Activated T-helper 17 cell treated with anti-CD3 and anti-CD28 coated beads, Interleukin-2, amount 50 U/mL, for 72 hours (primary cell): Measurements from ENCODE around the gene CSNK2B. TPM values are rescaled to one million over a fixed set of nuclear protein-coding genes. Genes with fewer than 3 reads are reported as not detected.

Experiments
- ATAC-seq: fragments of 150-1000 bp; cut with Tn5 transposase; replicated peaks from 2 replicates; pipeline ENCODE4 v1.10.0; 2021; ENCODE audit warnings: mild to moderate bottlenecking, moderate library complexity
- H3K27ac Mint-ChIP-seq: one replicate; pipeline ENCODE4 v1.8.0; 2022; ENCODE audit warnings: mixed read lengths
- H3K27me3 Mint-ChIP-seq: one replicate; pipeline ENCODE4 v1.8.0; 2022; ENCODE audit warnings: mixed read lengths
- H3K36me3 Mint-ChIP-seq: one replicate; pipeline ENCODE4 v1.8.0; 2022; ENCODE audit warnings: low read depth, mild to moderate bottlenecking, mixed read lengths
- H3K4me1 Mint-ChIP-seq: one replicate; pipeline ENCODE4 v1.8.0; 2022; ENCODE audit warnings: mixed read lengths
- H3K4me3 Mint-ChIP-seq: one replicate; pipeline ENCODE4 v1.8.0; 2022; ENCODE audit warnings: mild to moderate bottlenecking, mixed read lengths
- H3K9me3 Mint-ChIP-seq: one replicate; pipeline ENCODE4 v1.8.0; 2022; ENCODE audit warnings: mixed read lengths
- total RNA-seq, 2 donors: library from RNA; stranded (reverse); gene quantifications; one replicate each; pipeline ENCODE4 v1.2.3, GENCODE V29; 2022

Gene CSNK2B
- 100 to 1,000 TPM; 204 to 245 TPM for total RNA-seq

DNA sequence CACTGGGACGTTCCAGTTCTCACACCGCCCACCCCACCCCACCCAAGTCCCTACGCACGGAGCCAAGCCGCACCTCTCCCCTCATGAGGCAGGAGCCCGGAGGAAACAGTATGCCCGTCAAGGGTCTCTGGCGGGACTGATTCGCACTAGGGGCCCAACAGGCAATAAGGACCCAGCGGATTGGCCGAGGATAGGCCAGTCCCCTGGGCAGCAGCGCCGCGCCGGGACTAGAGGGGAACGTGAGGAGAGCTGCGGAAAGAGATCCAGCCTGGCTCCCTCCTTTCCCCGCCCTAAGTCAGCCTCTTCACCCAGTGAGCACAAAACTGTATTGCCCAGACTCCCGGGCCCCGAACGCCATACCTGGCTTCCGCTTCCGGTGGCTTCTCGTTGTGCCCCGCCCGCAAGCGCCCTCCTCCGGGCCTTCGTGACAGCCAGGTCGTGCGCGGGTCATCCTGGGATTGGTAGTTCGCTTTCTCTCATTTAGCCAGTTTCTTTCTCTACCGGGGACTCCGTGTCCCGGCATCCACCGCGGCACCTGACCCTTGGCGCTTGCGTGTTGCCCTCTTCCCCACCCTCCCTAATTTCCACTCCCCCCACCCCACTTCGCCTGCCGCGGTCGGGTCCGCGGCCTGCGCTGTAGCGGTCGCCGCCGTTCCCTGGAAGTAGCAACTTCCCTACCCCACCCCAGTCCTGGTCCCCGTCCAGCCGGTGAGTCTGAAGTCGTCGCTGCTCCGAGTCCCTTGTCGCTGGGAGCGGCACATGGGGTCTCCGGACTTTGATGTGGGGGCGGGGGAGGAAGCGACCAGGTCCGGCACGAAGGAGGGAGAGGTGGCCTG, at the start of gene CSNK2B:
Gene CSNK2B (plus strand): TSS at position 580 of the 836 bp plus-strand sequence. CDS start 752 bp downstream, outside the sequence.
- peaks cover 23% of the 10 kb centered on the region for H3K4me1 Mint-ChIP-seq
- ATAC-seq = peak; percentile 93

DNA sequence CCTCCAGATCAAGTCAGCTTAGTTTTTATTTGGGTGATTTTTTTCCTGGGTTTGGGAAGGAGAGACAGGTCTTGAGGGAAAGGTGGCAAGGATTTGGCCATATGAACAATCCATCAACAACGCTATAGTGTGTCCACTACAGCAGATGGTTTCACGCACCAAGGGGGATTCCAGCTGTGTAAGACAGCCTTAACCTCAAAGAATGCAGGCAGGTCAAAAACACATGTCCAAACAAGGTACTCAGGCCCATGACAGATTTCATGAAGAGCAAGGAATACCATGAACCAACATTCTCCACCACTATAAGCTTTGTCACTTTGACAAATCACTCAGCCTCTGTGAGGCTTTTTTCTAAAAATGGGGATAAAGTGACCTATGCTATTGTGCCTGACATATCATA, 48.9 kb upstream of the CSNK2B start:
- Mint-ChIP-seq H3K27me3 (no peaks in the 10 kb centered on the region), H3K4me1 (peaks cover 20% of the 10 kb centered on the region), H3K4me3 (peak overlapping the region; percentile 56), H3K36me3 (peaks cover 23% of the 10 kb centered on the region), H3K27ac (peak overlapping the region; percentile 67), H3K9me3 (no peaks in the 10 kb centered on the region)
- no peak for ATAC-seq

More for the DNA sequence above, at the start of gene CSNK2B:
- no peaks in the 10 kb centered on the region for H3K27me3 Mint-ChIP-seq
- peaks cover 96% of the 10 kb centered on the region for H3K36me3 Mint-ChIP-seq
- H3K9me3 Mint-ChIP-seq = no peaks in the 10 kb centered on the region
- peak within 1 kb of the TSS; percentile 97 for H3K27ac Mint-ChIP-seq
- peak within 1 kb of the TSS; percentile 96 for H3K4me3 Mint-ChIP-seq

DNA sequence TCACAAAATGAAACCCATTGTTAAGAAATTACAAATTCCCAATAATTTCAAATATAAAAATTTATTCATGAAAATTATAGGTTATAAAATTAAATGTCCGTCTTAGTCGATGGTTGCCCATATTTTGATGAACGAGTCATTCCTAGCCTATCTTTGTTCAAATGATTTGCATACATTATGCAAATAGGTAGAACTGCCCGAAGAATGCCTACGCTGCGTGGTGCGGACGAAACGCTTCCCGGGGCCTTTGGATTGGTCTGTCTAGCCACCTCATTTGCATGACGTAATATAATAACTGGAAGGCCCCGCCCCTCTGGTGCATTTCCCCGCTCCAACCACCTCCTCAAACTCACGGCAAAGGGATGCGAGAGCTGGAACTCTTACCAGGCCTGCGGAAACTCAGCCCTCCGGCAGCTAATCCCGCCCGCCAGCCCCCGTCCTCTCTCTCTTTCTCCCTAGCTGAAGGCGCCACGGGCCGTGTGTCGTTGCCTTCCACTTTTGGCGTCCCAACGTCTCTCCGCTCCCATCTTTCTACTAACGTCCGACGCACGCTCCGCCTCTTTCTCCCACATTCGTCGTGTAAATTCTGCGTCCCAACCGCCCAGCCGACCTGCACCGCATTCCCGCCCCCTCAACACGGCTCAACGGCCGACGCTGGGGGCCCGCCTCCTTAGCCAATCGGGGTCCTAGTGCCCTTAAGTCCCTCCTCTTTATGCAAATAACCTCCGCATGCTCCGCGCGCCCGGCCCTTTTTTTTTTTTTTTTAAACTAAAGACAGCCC, 45.9 kb upstream of the CSNK2B start:
- peak overlapping the region; percentile 82 for H3K4me3 Mint-ChIP-seq
- peaks cover 53% of the 10 kb centered on the region for H3K36me3 Mint-ChIP-seq
- peaks cover 32% of the 10 kb centered on the region for H3K4me1 Mint-ChIP-seq
- H3K9me3 Mint-ChIP-seq = no peaks in the 10 kb centered on the region
- peak overlapping the region; percentile 96 for H3K27ac Mint-ChIP-seq
- H3K27me3 Mint-ChIP-seq = no peaks in the 10 kb centered on the region
- peak; percentile 86 for ATAC-seq

DNA sequence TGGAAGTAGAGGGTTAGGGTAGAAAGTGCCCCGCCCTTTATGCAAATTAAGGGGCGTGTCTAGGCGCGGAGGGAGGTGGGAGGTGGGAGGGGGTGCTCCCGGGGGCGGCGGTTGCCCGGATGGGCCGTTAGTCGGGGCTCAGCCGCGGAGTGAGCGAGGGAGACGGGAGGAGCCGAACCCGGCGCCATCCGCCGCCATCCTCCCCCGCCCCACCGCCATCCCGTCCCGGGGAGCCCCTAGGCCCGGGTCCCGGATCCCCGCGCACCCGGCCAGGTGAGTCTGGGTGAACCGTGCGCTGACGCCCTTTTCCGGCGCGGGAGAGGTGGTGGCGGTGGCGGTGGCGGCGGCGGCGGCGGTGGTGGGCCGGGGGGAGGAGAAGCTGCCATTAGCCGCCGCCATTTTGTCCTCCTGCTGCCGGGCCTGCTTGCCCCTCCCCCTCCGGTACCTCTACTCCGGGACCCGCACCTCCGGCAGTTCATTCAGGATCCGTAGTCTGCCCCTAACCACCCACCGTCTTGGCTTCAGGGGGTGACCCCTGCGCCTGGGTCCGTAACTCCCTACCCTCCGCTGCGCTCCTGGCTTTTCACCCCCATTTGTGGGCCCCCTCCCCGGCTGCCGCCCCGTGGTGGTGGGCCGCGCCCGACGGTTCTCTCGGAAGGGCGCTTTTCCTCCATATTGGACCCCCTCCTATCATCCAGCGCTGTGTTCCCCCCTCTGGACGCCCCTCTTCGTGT, 45.1 kb upstream of the CSNK2B start, which contains the start of gene PRRC2A:
Gene PRRC2A (plus strand): TSS at position 130 of the 734 bp plus-strand sequence. CDS start 2,075 bp downstream, outside the sequence.
- Mint-ChIP-seq H3K9me3 (no peaks in the 10 kb centered on the region), H3K36me3 (peaks cover 60% of the 10 kb centered on the region)

DNA sequence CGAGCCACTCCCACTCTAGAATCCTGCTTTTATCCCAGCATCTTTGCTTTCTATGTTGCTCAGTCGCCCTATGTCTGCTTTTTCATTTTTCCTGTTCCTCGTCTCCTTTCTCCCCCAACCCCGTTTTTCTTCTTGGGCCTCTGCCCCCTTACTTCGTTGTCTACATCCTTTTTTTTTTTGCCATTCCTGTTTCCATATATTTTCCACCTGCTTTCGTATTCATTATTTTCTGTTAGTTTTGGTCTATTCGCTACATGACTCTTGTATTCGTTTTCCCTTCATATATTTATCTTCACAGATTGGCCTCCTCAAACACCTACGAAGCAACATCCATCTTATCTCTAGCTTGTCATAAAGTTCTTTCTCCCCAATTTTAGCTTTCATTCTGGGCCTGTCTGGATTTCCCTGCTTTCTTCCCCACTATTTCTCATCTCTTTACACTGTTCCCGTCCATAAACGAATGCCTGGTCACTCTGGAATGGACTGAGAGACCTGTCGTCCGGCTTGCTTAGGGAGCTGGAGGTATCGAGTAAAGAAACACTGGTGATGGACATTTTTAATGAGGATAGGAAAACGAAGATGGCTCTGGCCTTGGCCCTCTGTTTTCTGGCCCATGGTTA, 44.5 kb upstream of the CSNK2B start:
- H3K9me3 Mint-ChIP-seq = no peaks in the 10 kb centered on the region
- peaks cover 30% of the 10 kb centered on the region for H3K4me1 Mint-ChIP-seq
- H3K27me3 Mint-ChIP-seq = no peaks in the 10 kb centered on the region
- H3K36me3 Mint-ChIP-seq = peaks cover 67% of the 10 kb centered on the region
- peak overlapping the region; percentile 96 for H3K27ac Mint-ChIP-seq
- peak overlapping the region; percentile 82 for H3K4me3 Mint-ChIP-seq
- no peak for ATAC-seq

More for the DNA sequence above, 45.1 kb upstream of the CSNK2B start, which contains the start of gene PRRC2A:
- Mint-ChIP-seq H3K27ac (peak within 1 kb of the TSS; percentile 96), H3K4me1 (peaks cover 32% of the 10 kb centered on the region), H3K27me3 (no peaks in the 10 kb centered on the region), H3K4me3 (peak within 1 kb of the TSS; percentile 82)
- peak; percentile 37 for ATAC-seq

DNA sequence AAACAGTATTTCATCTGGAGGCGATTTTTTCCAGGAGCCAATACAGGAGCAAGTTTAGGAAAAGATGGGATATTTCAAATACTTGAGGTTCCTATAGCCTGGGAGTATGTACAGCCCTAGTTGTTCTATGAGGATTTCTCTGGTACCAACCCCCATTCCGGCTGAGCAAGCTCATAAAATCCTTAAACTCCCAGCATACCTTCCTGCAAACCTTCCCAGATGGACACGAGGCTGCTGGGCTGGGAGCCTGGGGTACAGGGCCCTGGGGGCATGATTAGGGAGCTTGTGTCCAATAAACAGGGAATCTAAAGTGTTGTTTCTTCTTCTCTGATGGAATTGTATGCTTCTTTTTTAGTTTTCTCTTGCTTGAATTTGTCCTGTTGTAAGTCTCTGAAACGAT, 43.9 kb upstream of the CSNK2B start:
- Mint-ChIP-seq H3K27ac (peak overlapping the region; percentile 96), H3K4me3 (peak overlapping the region; percentile 82), H3K36me3 (peaks cover 73% of the 10 kb centered on the region), H3K9me3 (no peaks in the 10 kb centered on the region), H3K27me3 (no peaks in the 10 kb centered on the region), H3K4me1 (peaks cover 27% of the 10 kb centered on the region)
- ATAC-seq = no peak

DNA sequence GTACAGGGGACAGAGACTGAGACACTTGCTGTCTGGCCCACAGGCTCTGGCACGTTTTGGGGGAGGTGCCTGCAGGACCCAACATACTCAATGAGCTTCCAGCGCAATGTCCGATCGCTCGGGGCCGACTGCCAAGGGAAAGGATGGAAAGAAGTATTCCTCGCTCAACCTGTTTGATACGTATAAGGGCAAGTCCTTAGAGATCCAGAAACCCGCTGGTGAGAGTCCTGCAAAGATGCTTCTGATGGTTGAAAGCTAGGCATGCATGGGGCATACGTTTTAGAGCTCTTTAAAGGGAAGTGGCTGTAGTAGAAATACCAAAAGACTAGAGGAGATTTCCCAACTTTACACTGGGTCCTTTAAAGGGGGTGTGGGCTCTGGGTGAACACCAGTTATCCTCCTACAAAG, 43.2 kb upstream of the CSNK2B start:
- peak overlapping the region; percentile 96 for H3K27ac Mint-ChIP-seq
- no peaks in the 10 kb centered on the region for H3K27me3 Mint-ChIP-seq
- peak overlapping the region; percentile 82 for H3K4me3 Mint-ChIP-seq
- H3K9me3 Mint-ChIP-seq = no peaks in the 10 kb centered on the region
- H3K36me3 Mint-ChIP-seq = peaks cover 80% of the 10 kb centered on the region
- H3K4me1 Mint-ChIP-seq = peaks cover 27% of the 10 kb centered on the region
- no peak for ATAC-seq

DNA sequence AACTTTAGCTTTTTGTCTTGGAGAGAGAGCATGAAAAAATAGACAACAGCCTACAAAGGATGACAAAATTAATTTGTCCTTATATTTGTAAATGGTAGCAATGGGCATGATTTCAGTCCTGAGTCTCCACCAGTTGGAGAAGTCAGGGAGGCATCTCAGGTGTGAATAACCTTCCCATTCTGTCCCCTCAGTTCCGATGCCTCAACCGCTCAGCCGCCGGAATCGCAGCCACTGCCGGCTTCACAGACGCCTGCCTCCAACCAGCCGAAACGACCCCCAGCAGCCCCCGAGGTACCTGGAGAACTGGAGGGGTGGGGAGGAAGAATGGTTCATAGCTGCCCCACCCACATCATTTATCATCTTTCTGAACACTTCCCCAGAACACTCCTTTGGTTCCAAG, 41.8 kb upstream of the CSNK2B start:
- Mint-ChIP-seq H3K27me3 (no peaks in the 10 kb centered on the region), H3K4me1 (peaks cover 27% of the 10 kb centered on the region), H3K27ac (peak overlapping the region; percentile 22), H3K36me3 (peaks cover 93% of the 10 kb centered on the region), H3K4me3 (no peak overlapping the region), H3K9me3 (no peaks in the 10 kb centered on the region)
- no peak for ATAC-seq

DNA sequence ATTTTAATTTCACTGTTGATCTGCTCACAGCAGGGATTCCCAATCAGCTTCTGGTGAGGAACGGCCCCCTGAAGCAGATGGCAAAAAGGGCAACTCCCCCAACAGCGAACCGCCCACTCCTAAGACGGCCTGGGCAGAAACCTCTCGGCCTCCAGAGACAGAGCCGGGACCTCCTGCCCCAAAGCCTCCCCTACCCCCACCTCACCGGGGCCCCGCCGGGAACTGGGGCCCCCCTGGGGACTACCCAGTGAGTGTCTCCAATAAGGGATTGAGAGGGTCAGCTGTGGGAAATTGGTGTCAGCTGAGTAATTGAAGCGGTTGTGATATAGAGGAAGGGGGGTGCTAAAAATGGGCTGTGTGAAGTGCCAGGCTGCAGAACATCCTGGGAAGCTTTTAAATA, 38.9 kb upstream of the CSNK2B start:
- no peaks in the 10 kb centered on the region for H3K9me3 Mint-ChIP-seq
- H3K27me3 Mint-ChIP-seq = no peaks in the 10 kb centered on the region
- peak overlapping the region; percentile 73 for H3K27ac Mint-ChIP-seq
- H3K4me3 Mint-ChIP-seq = no peak overlapping the region
- no peak for ATAC-seq
- H3K36me3 Mint-ChIP-seq = peaks cover 100% of the 10 kb centered on the region
- peaks cover 18% of the 10 kb centered on the region for H3K4me1 Mint-ChIP-seq

DNA sequence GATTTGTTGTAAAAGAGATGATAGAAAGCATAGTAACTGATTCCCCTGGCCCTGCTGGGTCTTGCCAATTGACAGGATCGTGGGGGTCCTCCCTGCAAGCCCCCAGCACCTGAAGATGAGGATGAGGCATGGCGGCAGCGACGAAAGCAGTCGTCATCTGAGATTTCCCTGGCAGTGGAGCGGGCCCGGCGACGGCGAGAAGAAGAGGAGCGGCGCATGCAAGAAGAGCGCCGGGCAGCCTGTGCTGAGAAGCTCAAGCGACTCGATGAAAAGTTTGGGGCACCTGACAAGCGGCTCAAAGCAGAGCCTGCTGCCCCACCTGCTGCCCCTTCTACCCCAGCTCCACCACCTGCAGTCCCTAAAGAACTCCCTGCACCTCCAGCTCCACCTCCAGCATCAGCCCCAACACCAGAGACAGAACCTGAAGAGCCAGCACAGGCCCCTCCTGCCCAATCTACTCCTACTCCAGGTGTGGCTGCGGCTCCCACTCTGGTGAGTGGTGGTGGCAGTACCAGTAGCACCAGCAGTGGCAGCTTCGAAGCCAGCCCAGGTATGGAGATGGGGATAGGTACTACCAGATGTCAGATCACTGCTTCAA, 38.1 kb upstream of the CSNK2B start:
- H3K36me3 Mint-ChIP-seq = peaks cover 100% of the 10 kb centered on the region
- H3K4me1 Mint-ChIP-seq = peaks cover 10% of the 10 kb centered on the region
- H3K27me3 Mint-ChIP-seq = no peaks in the 10 kb centered on the region
- H3K9me3 Mint-ChIP-seq = no peaks in the 10 kb centered on the region
- no peak for ATAC-seq
- H3K4me3 Mint-ChIP-seq = no peak overlapping the region
- H3K27ac Mint-ChIP-seq = peak overlapping the region; percentile 73

DNA sequence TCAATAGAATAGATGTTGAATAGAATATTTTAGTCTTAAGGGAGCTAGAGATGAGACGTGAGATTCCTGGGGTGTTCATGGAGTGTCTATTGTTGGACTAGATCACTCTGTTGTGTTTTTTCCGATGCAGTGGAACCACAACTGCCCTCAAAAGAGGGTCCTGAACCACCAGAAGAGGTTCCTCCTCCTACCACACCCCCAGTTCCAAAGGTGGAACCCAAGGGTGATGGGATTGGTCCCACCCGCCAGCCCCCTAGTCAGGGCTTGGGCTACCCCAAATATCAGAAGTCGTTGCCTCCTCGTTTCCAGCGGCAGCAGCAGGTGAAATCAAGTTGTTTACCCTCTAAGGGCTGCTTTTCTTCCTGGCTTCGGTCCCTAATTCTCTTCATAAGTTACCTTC, 36.9 kb upstream of the CSNK2B start:
- Mint-ChIP-seq H3K4me1 (peaks cover 7% of the 10 kb centered on the region), H3K27ac (peak overlapping the region; percentile 73), H3K4me3 (no peak overlapping the region), H3K36me3 (peaks cover 100% of the 10 kb centered on the region), H3K9me3 (no peaks in the 10 kb centered on the region), H3K27me3 (no peaks in the 10 kb centered on the region)
- no peak for ATAC-seq

DNA sequence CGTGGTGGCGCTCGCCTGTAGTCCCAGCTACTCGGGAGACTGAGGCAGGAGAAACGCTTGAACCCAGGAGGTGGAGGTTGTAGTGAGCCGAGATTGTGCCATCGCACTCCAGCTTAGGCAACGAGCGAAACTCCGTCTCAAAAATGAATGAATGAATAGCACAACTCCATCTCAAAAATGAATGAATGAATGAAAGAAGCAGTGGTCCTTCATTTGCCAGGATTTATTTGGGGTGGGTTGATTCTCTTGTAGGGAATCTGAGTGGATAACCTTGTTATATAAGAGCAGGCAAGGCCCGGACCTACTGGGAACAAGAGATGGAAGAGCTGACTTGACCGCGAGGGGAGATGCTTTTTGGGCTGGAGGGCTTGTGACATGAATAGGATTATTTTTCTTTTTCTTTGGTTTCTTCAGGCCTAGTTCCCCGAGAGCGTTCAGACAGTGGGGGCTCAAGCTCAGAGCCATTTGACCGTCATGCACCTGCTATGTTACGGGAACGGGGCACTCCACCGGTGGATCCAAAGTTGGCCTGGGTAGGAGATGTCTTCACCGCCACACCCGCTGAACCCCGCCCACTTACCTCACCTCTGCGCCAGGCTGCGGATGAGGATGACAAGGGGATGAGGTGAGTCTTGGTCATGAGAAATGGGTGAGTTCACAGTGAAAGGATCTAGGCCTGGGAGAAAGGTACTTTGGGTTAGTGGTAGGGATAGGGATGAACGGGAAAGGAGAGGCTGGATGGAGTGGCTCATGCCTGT, 35.5 kb upstream of the CSNK2B start:
- no peak overlapping the region for H3K4me3 Mint-ChIP-seq
- H3K9me3 Mint-ChIP-seq = no peaks in the 10 kb centered on the region
- no peaks in the 10 kb centered on the region for H3K27me3 Mint-ChIP-seq
- H3K4me1 Mint-ChIP-seq = peaks cover 9% of the 10 kb centered on the region
- peaks cover 100% of the 10 kb centered on the region for H3K36me3 Mint-ChIP-seq
- peak overlapping the region; percentile 30 for H3K27ac Mint-ChIP-seq
- no peak for ATAC-seq

DNA sequence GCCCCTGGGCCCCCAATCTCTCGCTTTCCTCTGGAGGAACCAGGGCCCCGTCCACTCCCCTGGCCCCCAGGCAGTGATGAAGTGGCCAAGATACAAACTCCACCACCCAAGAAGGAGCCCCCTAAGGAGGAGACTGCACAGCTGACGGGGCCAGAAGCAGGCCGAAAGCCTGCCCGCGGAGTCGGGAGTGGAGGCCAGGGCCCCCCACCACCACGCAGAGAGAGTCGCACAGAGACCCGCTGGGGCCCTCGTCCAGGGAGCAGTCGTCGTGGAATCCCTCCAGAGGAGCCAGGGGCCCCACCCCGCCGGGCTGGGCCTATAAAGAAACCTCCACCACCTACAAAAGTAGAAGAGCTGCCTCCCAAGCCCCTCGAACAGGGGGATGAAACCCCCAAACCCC, 34.7 kb upstream of the CSNK2B start:
- H3K27me3 Mint-ChIP-seq = no peaks in the 10 kb centered on the region
- no peak for ATAC-seq
- peaks cover 100% of the 10 kb centered on the region for H3K36me3 Mint-ChIP-seq
- H3K9me3 Mint-ChIP-seq = no peaks in the 10 kb centered on the region
- H3K4me3 Mint-ChIP-seq = no peak overlapping the region
- H3K4me1 Mint-ChIP-seq = peaks cover 4% of the 10 kb centered on the region
- no peak overlapping the region for H3K27ac Mint-ChIP-seq
